OCI-LY1 (cell line): Measurements from ENCODE around the gene POLE.

Experiments
- EZH2 ChIP-seq: fragments of 200-600 bp; sonication (generic), shearing (Covaris generic); IDR thresholded peaks from 2 replicates; pipeline ENCODE4 v1.8.0; 2017; ENCODE audit warnings: borderline replicate concordance, mixed run types, mild to moderate bottlenecking, antibody characterized with exemption, low read length, moderate library complexity, mixed read lengths
- TF ChIP-seq, protein P1 (sequence below): fragments of 200-600 bp; sonication (generic), shearing (Covaris generic); IDR thresholded peaks from 2 replicates; pipeline ENCODE4 v1.5.1; 2017; ENCODE audit warnings: mild to moderate bottlenecking, antibody characterized with exemption, low read length, moderate library complexity, mixed read lengths

DNA sequence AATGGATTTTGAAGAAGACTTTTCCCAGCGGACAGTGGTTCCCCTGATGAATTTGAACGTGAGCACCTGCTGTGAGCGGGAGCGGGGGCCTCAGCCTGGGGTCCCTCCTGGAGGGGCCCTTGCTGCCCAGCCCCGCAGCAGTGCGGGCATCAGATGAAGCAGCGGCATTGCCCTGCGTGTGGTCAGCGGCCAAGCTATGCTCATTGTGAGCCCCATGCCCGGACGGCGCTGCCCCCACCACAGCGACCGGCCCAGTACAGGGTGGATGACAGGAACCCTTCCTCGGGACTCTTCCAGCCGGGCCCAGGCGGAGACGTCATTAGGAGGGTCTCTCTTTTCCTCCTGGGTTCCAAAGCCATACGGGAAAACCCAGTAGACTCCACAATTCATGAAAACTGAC lies 80.2 kb downstream of the POLE start:
- TF ChIP-seq, protein P1, sequence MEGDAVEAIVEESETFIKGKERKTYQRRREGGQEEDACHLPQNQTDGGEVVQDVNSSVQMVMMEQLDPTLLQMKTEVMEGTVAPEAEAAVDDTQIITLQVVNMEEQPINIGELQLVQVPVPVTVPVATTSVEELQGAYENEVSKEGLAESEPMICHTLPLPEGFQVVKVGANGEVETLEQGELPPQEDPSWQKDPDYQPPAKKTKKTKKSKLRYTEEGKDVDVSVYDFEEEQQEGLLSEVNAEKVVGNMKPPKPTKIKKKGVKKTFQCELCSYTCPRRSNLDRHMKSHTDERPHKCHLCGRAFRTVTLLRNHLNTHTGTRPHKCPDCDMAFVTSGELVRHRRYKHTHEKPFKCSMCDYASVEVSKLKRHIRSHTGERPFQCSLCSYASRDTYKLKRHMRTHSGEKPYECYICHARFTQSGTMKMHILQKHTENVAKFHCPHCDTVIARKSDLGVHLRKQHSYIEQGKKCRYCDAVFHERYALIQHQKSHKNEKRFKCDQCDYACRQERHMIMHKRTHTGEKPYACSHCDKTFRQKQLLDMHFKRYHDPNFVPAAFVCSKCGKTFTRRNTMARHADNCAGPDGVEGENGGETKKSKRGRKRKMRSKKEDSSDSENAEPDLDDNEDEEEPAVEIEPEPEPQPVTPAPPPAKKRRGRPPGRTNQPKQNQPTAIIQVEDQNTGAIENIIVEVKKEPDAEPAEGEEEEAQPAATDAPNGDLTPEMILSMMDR = no peak
- TF ChIP-seq EZH2 = no peak
